Measurements from ENCODE around the gene PAPPA2. TPM values are rescaled to one million over a fixed set of nuclear protein-coding genes. Genes with fewer than 3 reads are reported as not detected.

The PAPPA2 gene
- total and polyA plus RNA-seq, 4 experiments from 2014 or later: not detected

DNA sequence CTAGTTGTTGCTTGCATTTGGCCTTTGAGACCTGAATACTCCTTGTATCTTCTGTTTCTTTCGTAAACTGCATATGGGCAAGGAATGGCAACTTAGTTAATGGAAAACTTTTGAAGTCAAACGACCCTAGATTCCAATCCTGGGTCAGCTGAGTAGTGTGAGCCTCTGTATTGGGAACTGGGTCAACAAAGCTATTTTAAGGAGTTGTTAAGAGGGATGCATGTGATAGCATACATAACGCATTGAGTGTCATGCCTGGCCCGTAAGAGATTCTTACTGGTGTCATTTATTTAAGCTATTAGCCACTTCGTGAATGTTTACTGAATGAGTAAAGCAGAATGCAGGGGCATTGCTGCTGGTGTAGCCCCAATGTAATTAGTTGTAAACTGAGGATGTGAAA, 340.1 kb downstream of the PAPPA2 start:
- no peak for DNase-seq
- H3K27me3 ChIP-seq (ENCODE audit: insufficient read depth, low read length): no peaks in the 10 kb centered on the region
- ChIA-PET POLR2A (ENCODE audit: partially characterized antibody) (no interaction called here), CTCF (ENCODE audit: partially characterized antibody) (no interaction called here)
- Mint-ChIP-seq H3K4me1 (no peaks in the 10 kb centered on the region), H3K4me3 (no peak overlapping the region), H3K9me3 (peaks cover 0 to 3% (median 0%) of the 10 kb centered on the region in 8 donors), H3K27ac (no peak overlapping the region), H3K36me3 (no peaks in the 10 kb centered on the region), H3K27me3 (peaks cover 0 to 1% of the 10 kb centered on the region in 2 donors)
- H3K36me3 ChIP-seq (ENCODE audit: insufficient read depth, low read length): no peaks in the 10 kb centered on the region
- no peaks in the 10 kb centered on the region for H3K4me1 ChIP-seq (ENCODE audit: insufficient read depth, low read length)
- intact Hi-C loops (cut with micrococcal nuclease): no loop called here
- H3K27ac ChIP-seq (ENCODE audit: low read depth, low read length): no peak overlapping the region
- H3K9me3 ChIP-seq (ENCODE audit: control insufficient read depth in 1 of 2, low read length in 2 of 2): no peaks in the 10 kb centered on the region
- H3K4me3 ChIP-seq (ENCODE audit: low read length in 2 of 2): no peak overlapping the region

DNA sequence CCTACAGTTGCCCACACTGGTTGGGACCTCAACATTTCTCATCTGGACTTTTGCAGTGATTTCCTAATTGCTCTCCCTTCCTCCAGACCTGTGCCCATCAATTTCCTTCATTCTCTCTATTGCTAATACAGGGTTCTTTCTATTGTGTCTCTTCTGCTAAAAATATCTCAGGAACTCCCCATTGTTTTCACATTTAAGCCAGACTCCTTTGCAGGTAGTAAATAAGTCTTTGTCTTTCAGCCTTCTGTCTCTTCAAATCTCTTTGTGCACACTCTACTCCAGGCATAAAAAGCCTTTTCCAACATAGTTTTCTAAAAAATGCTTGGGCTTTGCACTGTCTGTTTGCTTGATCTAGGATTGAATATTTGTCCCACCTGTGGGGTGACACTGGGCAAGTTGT, 340.6 kb downstream of the PAPPA2 start:
- Histone ChIP-seq H3K27me3 (ENCODE audit: insufficient read depth, low read length) (no peaks in the 10 kb centered on the region), H3K9me3 (ENCODE audit: control insufficient read depth in 1 of 2, low read length in 2 of 2) (no peaks in the 10 kb centered on the region), H3K27ac (ENCODE audit: low read depth, low read length) (no peak overlapping the region), H3K4me3 (ENCODE audit: low read length in 2 of 2) (no peak overlapping the region), H3K4me1 (ENCODE audit: insufficient read depth, low read length) (no peaks in the 10 kb centered on the region), H3K36me3 (ENCODE audit: insufficient read depth, low read length) (no peaks in the 10 kb centered on the region)
- ChIA-PET POLR2A (ENCODE audit: partially characterized antibody) (no interaction called here), CTCF (ENCODE audit: partially characterized antibody) (no interaction called here)
- Mint-ChIP-seq H3K9me3 (peaks cover 0 to 3% (median 0%) of the 10 kb centered on the region in 8 donors), H3K4me1 (no peaks in the 10 kb centered on the region), H3K27ac (peak overlapping the region in 1 of 7 donors; percentile 73), H3K27me3 (peaks cover 0 to 1% of the 10 kb centered on the region in 2 donors), H3K4me3 (no peak overlapping the region), H3K36me3 (no peaks in the 10 kb centered on the region)
- no peak for DNase-seq
- intact Hi-C loops (cut with micrococcal nuclease): no loop called here

DNA sequence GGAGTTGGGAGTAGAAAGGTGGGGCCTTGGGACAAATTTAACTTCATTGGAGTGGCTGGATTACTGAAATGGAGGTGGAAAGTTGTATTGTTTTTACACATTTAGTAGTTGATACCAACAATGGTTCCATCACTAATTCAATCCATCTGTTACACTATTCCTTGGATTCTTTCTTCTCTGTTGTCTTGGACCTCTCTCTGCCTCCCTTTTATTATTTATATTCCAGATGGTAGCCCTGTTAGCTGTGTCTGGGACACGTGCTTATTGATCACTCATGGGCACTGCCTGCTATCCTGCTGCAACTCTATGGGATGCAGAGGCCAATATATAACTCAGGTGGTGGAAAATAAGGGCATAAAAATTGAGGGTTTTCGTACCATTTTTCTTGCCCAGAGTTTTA, 346.3 kb downstream of the PAPPA2 start:
- intact Hi-C loops (cut with micrococcal nuclease): no loop called here
- POLR2A ChIA-PET (ENCODE audit: partially characterized antibody): no interaction called here
- no peaks in the 10 kb centered on the region for H3K4me1 Mint-ChIP-seq

DNA sequence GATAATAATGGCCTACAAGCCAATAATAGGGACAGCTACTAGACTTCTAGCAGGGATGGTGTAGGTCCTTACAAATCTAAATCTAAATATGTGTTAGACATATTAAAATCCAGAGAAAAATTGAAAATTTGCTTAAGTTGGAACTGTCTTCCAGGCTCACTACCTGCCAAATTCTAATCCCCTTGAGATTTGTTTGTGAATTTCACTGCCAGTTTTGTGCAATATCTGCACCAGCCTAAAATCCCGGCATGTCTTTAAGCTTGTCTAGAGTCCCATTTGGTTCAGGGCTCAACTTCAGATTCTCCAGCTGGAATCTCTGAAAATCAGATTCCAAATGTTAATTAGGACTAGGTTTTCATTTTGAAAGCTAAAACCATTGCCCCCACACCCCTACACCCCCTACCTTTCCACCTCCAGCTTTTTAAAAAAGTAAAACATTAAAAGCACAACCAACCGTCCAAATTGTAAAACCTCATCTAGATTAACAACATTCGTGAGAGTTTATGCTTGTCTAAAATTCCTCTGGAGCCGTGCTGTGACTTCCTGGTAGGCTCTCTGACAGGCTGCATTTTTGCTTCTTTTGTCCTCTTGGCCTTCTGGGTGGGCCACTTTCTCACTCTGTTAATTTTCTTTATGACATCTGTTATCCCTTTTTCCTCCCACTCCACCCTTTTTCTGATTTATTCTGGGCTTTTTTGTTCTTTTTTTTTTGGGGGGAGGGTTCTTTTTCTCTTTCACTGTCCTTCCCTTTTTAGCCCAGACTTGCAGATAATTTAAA, 348.7 kb downstream of the PAPPA2 start:
- Histone ChIP-seq H3K27me3 (ENCODE audit: insufficient read depth, low read length) (no peaks in the 10 kb centered on the region), H3K9me3 (ENCODE audit: control insufficient read depth in 1 of 2, low read length in 2 of 2) (no peaks in the 10 kb centered on the region), H3K36me3 (ENCODE audit: insufficient read depth, low read length) (no peaks in the 10 kb centered on the region), H3K4me1 (ENCODE audit: insufficient read depth, low read length) (no peaks in the 10 kb centered on the region), H3K4me3 (ENCODE audit: low read length in 2 of 2) (no peak overlapping the region), H3K27ac (ENCODE audit: low read depth, low read length) (no peak overlapping the region)
- no peaks in the 10 kb centered on the region for H3K4me1 Mint-ChIP-seq
- H3K9me3 Mint-ChIP-seq: peaks cover 0 to 7% (median 0%) of the 10 kb centered on the region in 8 donors
- no peak for DNase-seq
- intact Hi-C loops (cut with micrococcal nuclease): no loop called here
- H3K36me3 Mint-ChIP-seq: no peaks in the 10 kb centered on the region
- H3K4me3 Mint-ChIP-seq: no peak overlapping the region
- H3K27ac Mint-ChIP-seq: no peak overlapping the region
- CTCF ChIA-PET (ENCODE audit: partially characterized antibody): no interaction called here
- POLR2A ChIA-PET (ENCODE audit: partially characterized antibody): no interaction called here
- H3K27me3 Mint-ChIP-seq: peaks cover 0 to 2% of the 10 kb centered on the region in 2 donors

More for the DNA sequence above, 346.3 kb downstream of the PAPPA2 start:
- Mint-ChIP-seq H3K27me3 (no peaks in the 10 kb centered on the region), H3K36me3 (no peaks in the 10 kb centered on the region), H3K4me3 (no peak overlapping the region), H3K27ac (no peak overlapping the region), H3K9me3 (peaks cover 0 to 2% (median 0%) of the 10 kb centered on the region in 8 donors)
- no peaks in the 10 kb centered on the region for H3K9me3 ChIP-seq (ENCODE audit: control insufficient read depth in 1 of 2, low read length in 2 of 2)
- no peaks in the 10 kb centered on the region for H3K27me3 ChIP-seq (ENCODE audit: insufficient read depth, low read length)
- H3K4me1 ChIP-seq (ENCODE audit: insufficient read depth, low read length): no peaks in the 10 kb centered on the region
- no peaks in the 10 kb centered on the region for H3K36me3 ChIP-seq (ENCODE audit: insufficient read depth, low read length)
- no peak for DNase-seq
- CTCF ChIA-PET (ENCODE audit: partially characterized antibody): no interaction called here
- no peak overlapping the region for H3K4me3 ChIP-seq (ENCODE audit: low read length in 2 of 2)
- H3K27ac ChIP-seq (ENCODE audit: low read depth, low read length): no peak overlapping the region

DNA sequence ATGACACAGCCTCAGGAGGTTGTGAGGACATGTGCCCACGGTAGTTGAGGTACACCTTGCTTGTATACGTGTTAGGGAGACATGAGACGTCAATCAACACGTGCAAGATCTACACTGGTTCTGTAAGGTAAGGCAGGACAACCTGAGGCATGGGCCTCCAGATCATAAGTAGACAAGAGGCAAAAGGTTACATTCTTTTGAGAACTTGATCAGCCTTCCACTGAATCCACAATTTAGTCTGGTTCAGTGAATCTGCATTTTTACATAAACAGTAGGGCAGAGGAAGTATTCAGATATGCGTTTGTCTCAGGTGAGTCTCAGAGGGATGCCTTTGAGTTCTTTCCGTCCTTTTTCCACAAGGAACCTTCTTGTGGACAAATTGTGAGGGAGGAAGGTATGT, 352.6 kb downstream of the PAPPA2 start:
- H3K27me3 Mint-ChIP-seq: peaks cover 0 to 2% of the 10 kb centered on the region in 2 donors
- no peaks in the 10 kb centered on the region for H3K4me1 ChIP-seq (ENCODE audit: insufficient read depth, low read length)
- H3K9me3 ChIP-seq (ENCODE audit: control insufficient read depth in 1 of 2, low read length in 2 of 2): no peaks in the 10 kb centered on the region
- no peaks in the 10 kb centered on the region for H3K36me3 ChIP-seq (ENCODE audit: insufficient read depth, low read length)
- peaks cover 0 to 7% (median 0%) of the 10 kb centered on the region in 8 donors for H3K9me3 Mint-ChIP-seq
- no peak overlapping the region for H3K27ac Mint-ChIP-seq
- no peak overlapping the region for H3K4me3 ChIP-seq (ENCODE audit: low read length in 2 of 2)
- no peak overlapping the region for H3K27ac ChIP-seq (ENCODE audit: low read depth, low read length)
- POLR2A ChIA-PET (ENCODE audit: partially characterized antibody): no interaction called here
- no peaks in the 10 kb centered on the region for H3K36me3 Mint-ChIP-seq
- H3K4me3 Mint-ChIP-seq: no peak overlapping the region
- intact Hi-C loops (cut with micrococcal nuclease): no loop called here
- no peaks in the 10 kb centered on the region for H3K4me1 Mint-ChIP-seq
- no peaks in the 10 kb centered on the region for H3K27me3 ChIP-seq (ENCODE audit: insufficient read depth, low read length)
- DNase-seq: no peak
- CTCF ChIA-PET (ENCODE audit: partially characterized antibody): no interaction called here

DNA sequence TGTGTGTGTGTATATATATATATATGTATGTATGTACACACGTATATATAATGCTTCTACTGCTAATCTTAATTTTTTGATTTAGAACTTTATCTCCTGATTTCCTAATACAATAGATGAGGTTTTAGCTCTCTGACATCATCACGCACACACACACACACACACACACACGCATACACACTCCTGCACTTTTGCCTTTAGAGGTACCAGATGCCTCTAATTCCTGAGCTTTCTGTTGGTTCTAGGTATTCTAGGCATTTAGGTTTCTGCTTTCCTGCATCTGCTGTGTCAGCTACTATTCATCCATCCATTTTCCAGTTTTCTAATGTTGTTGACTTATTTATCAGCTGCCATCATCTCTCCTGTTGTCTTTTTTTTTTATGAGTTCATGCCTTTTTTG, 353.3 kb downstream of the PAPPA2 start:
- ChIA-PET POLR2A (ENCODE audit: partially characterized antibody) (no interaction called here), CTCF (ENCODE audit: partially characterized antibody) (no interaction called here)
- peaks cover 0 to 2% of the 10 kb centered on the region in 2 donors for H3K27me3 Mint-ChIP-seq

DNA sequence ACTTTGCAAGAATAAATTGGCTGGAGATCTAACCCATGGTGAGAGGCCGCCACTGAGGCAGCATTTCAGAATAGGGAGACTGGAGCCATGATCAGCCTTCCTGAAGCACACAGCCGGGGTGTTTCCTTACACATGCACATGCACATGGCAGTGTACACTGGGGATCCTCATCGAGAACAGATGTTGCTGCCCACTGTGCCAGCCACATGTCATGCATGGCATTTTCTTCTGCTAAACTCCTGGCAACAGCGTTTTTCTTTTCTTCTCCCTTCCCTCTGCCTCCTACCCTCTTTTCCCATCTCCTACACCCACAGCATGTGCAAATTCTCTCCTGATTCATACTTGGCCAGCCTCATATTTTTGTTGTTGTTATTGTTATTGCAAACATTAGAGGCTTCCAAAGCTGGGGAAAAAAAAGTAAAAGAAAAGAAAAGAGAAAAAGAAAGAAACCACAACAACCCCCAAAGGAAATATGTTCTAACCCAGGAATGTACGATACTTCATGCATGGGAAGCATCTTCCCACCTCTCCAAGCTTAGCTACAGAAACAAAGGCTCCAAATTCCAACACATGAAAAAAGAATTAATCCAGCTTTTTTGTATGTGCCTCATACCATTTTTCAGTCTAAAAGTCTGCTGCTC, 357.5 kb downstream of the PAPPA2 start:
- intact Hi-C loops (cut with micrococcal nuclease): no loop called here
- no peaks in the 10 kb centered on the region for H3K27me3 ChIP-seq (ENCODE audit: insufficient read depth, low read length)
- no peak overlapping the region for H3K4me3 Mint-ChIP-seq
- no peaks in the 10 kb centered on the region for H3K36me3 ChIP-seq (ENCODE audit: insufficient read depth, low read length)
- H3K27ac Mint-ChIP-seq: no peak overlapping the region
- peaks cover 0 to 3% (median under 1%) of the 10 kb centered on the region in 8 donors for H3K9me3 Mint-ChIP-seq
- H3K36me3 Mint-ChIP-seq: no peaks in the 10 kb centered on the region
- POLR2A ChIA-PET (ENCODE audit: partially characterized antibody): no interaction called here
- no peaks in the 10 kb centered on the region for H3K4me1 Mint-ChIP-seq
- DNase-seq: no peak
- H3K9me3 ChIP-seq (ENCODE audit: control insufficient read depth in 1 of 2, low read length in 2 of 2): no peaks in the 10 kb centered on the region
- no peak overlapping the region for H3K4me3 ChIP-seq (ENCODE audit: low read length in 2 of 2)
- CTCF ChIA-PET (ENCODE audit: partially characterized antibody): no interaction called here
- H3K27ac ChIP-seq (ENCODE audit: low read depth, low read length): no peak overlapping the region
- no peaks in the 10 kb centered on the region for H3K27me3 Mint-ChIP-seq
- H3K4me1 ChIP-seq (ENCODE audit: insufficient read depth, low read length): no peaks in the 10 kb centered on the region

More for the DNA sequence above, 353.3 kb downstream of the PAPPA2 start:
- Mint-ChIP-seq H3K4me1 (no peaks in the 10 kb centered on the region), H3K4me3 (no peak overlapping the region), H3K27ac (peak overlapping the region in 1 of 7 donors; percentile 16), H3K36me3 (no peaks in the 10 kb centered on the region), H3K9me3 (peaks cover 0 to 7% (median 0%) of the 10 kb centered on the region in 8 donors)
- intact Hi-C loops (cut with micrococcal nuclease): no loop called here
- no peaks in the 10 kb centered on the region for H3K27me3 ChIP-seq (ENCODE audit: insufficient read depth, low read length)
- no peak overlapping the region for H3K27ac ChIP-seq (ENCODE audit: low read depth, low read length)
- no peak for DNase-seq
- H3K4me3 ChIP-seq (ENCODE audit: low read length in 2 of 2): no peak overlapping the region
- no peaks in the 10 kb centered on the region for H3K4me1 ChIP-seq (ENCODE audit: insufficient read depth, low read length)
- H3K9me3 ChIP-seq (ENCODE audit: control insufficient read depth in 1 of 2, low read length in 2 of 2): no peaks in the 10 kb centered on the region
- no peaks in the 10 kb centered on the region for H3K36me3 ChIP-seq (ENCODE audit: insufficient read depth, low read length)

Measured in CD4-positive, alpha-beta memory T cell (primary cell).